Adrenal gland (tissue), 5 donors: ENCODE results near the gene APLF.

ENCODE experiments used
- CTCF ChIP-seq, 6 experiments: fragments of 450-650 bp in 4 of 6; fragments of 200-600 bp in 2 of 6; sonication (generic) in 1 of 6; IDR thresholded peaks; 1 replicate in 5 of 6; 2 replicates in 1 of 6; pipeline versions ENCODE4 v1.5.1 to v1.8.0; 2016 to 2021; ENCODE audit warnings: antibody characterized with exemption in 6 of 6, mild to moderate bottlenecking in 2 of 6, moderate library complexity in 1 of 6
- POLR2A ChIP-seq, 2 donors: fragments of 450-650 bp; IDR thresholded peaks; one replicate each; pipeline ENCODE4 v1.6.1; 2017; ENCODE audit warnings: antibody characterized with exemption in 2 of 2, mild to moderate bottlenecking in 2 of 2, moderate library complexity in 1 of 2
- donor health status: DM: no; HTN: no; CAD: no.

- TF ChIP-seq CTCF (IDR thresholded peaks at IDR 0.05), result no peak
- no peak for TF ChIP-seq POLR2A (IDR thresholded peaks at IDR 0.05)
Measured at GRCh38 chr2:68521037-68521436, 53.7 kb downstream of the APLF start.
